ENCODE data around the gene PRKN.

DNA sequence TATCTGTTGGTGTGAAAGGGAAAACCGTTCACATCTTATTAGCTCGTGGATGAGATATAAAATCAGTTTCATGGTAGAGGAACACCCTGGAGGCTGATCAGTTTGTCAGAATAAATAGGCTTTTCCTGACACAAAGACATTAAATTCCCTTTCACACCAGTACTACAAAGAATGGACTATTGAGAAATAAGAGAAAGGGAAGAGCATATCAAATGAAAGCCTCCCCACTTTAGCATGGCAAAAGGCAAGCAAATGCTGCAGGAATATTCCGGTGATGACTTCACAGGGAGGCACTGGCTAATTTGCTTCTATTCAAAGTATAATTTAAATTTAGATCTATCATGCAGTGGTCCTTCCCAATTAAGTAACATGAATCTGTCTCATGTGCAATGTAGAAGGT, 1337.8 kb downstream of the PRKN start:
- TF ChIP-seq, protein P1, sequence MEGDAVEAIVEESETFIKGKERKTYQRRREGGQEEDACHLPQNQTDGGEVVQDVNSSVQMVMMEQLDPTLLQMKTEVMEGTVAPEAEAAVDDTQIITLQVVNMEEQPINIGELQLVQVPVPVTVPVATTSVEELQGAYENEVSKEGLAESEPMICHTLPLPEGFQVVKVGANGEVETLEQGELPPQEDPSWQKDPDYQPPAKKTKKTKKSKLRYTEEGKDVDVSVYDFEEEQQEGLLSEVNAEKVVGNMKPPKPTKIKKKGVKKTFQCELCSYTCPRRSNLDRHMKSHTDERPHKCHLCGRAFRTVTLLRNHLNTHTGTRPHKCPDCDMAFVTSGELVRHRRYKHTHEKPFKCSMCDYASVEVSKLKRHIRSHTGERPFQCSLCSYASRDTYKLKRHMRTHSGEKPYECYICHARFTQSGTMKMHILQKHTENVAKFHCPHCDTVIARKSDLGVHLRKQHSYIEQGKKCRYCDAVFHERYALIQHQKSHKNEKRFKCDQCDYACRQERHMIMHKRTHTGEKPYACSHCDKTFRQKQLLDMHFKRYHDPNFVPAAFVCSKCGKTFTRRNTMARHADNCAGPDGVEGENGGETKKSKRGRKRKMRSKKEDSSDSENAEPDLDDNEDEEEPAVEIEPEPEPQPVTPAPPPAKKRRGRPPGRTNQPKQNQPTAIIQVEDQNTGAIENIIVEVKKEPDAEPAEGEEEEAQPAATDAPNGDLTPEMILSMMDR (IDR thresholded peaks at IDR 0.05 in 8 of 11, conservative IDR thresholded peaks at IDR 0.05 in 3 of 11): no peak
- TF ChIP-seq POLR2A (IDR thresholded peaks at IDR 0.05): no peak
